MM.1S (cell line): ENCODE results near the gene LZTFL1.

Source experiments
- DNase-seq: peaks from one replicate; pipeline ENCODE4 v3.0.0-alpha.2; 2015
- H2AFZ ChIP-seq: fragments of 300-600 bp; sonication (generic); 2 replicates; pipeline ENCODE4 v1.6.0; 2016; ENCODE audit warnings: antibody characterized with exemption, low read length
- H3F3A ChIP-seq: fragments of 300-600 bp; sonication (generic); 2 replicates; pipeline ENCODE4 v1.6.1; 2016; ENCODE audit warnings: mild to moderate bottlenecking, antibody characterized with exemption, low read length, moderate library complexity, mixed read lengths; ENCODE audit not compliant: insufficient read depth
- H3K27ac ChIP-seq: fragments of 300-600 bp; sonication (generic); 2 replicates; pipeline ENCODE4 v1.5.1; 2016; ENCODE audit warnings: mild to moderate bottlenecking, low read length
- H3K27me3 ChIP-seq: fragments of 300-600 bp; sonication (generic); replicated peaks from 2 replicates; pipeline ENCODE4 v1.6.0; 2016; ENCODE audit warnings: low read length; ENCODE audit not compliant: insufficient read depth
- H3K36me3 ChIP-seq: fragments of 300-600 bp; sonication (generic); replicated peaks from 2 replicates; pipeline ENCODE4 v1.6.1; 2016; ENCODE audit warnings: mild to moderate bottlenecking, low read length, mixed read lengths; ENCODE audit not compliant: insufficient read depth
- H3K4me1 ChIP-seq: fragments of 300-600 bp; sonication (generic); 2 replicates; pipeline ENCODE4 v1.6.1; 2016; ENCODE audit warnings: low read length, mixed read lengths
- H3K4me2 ChIP-seq: fragments of 300-600 bp; sonication (generic); 2 replicates; pipeline ENCODE4 v1.6.0; 2016; ENCODE audit warnings: low read depth, low read length
- H3K4me3 ChIP-seq: fragments of 300-600 bp; sonication (generic); 2 replicates; pipeline ENCODE4 v1.5.1; 2016; ENCODE audit warnings: low read length, mixed read lengths
- H3K79me2 ChIP-seq: fragments of 300-600 bp; sonication (generic); 2 replicates; pipeline ENCODE4 v1.6.1; 2016; ENCODE audit warnings: mixed run types, low read length, mixed read lengths
- H3K9ac ChIP-seq: fragments of 300-600 bp; sonication (generic); 2 replicates; pipeline ENCODE4 v1.6.1; 2016; ENCODE audit warnings: low read length, mixed read lengths
- H3K9me2 ChIP-seq: fragments of 300-600 bp; sonication (generic); replicated peaks from 2 replicates; pipeline ENCODE4 v1.6.1; 2016; ENCODE audit warnings: mild to moderate bottlenecking, low read length, mixed read lengths; ENCODE audit not compliant: insufficient read depth
- H3K9me3 ChIP-seq: fragments of 300-600 bp; sonication (generic); replicated peaks from 2 replicates; pipeline ENCODE4 v1.6.1; 2016; ENCODE audit warnings: mild to moderate bottlenecking, low read length, mixed read lengths; ENCODE audit not compliant: insufficient read depth
- H4K20me1 ChIP-seq: fragments of 300-600 bp; sonication (generic); 2 replicates; pipeline ENCODE4 v1.6.1; 2016; ENCODE audit warnings: mild to moderate bottlenecking, low read length, moderate library complexity, mixed read lengths; ENCODE audit not compliant: insufficient read depth
- EZH2 ChIP-seq: fragments of 300-600 bp; sonication (generic); optimal IDR thresholded peaks from 2 replicates; pipeline ENCODE3; 2017; ENCODE audit warnings: low read depth, mild to moderate bottlenecking, antibody characterized with exemption, low read length, mixed read lengths
- EZH2phosphoT487 ChIP-seq: fragments of 300-600 bp; sonication (generic); IDR thresholded peaks from 2 replicates; pipeline ENCODE4 v1.6.1; 2018; ENCODE audit warnings: antibody characterized with exemption, low read length
- TF ChIP-seq, protein P1 (sequence below): fragments of 300-600 bp; sonication (generic); IDR thresholded peaks from 2 replicates; pipeline ENCODE4 v1.5.1; 2016; ENCODE audit warnings: antibody characterized with exemption, low read length, mixed read lengths

The LZTFL1 gene

DNA sequence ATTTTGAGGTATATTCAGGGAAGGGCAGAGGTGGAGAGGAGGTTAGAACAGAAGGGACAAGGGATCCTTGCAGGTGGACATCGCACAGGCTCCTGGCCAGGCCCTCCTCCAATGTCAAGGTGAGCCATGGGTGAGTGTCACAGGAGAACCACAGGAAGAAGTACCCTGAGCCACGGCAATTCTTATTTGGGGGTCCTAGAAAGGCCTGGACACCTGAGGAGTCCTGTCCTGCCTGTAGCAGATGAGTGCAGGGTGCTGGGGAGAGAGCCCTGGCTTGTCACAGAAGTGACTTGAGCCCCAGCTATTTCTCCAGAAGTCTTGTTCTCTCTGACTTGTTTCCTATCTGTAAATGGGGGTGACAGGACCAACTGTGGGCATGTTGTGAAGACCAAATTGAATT is 49.9 kb downstream of the LZTFL1 start:
- H3K9me3 ChIP-seq = no peaks in the 10 kb centered on the region
- H4K20me1 ChIP-seq = no peaks in the 10 kb centered on the region
- no peaks in the 10 kb centered on the region for H3K36me3 ChIP-seq
- H3K79me2 ChIP-seq = no peaks in the 10 kb centered on the region
- no peaks in the 10 kb centered on the region for H3F3A ChIP-seq
- H2AFZ ChIP-seq = no peak overlapping the region
- no peak overlapping the region for H3K9ac ChIP-seq
- TF ChIP-seq EZH2 (no peak), EZH2phosphoT487 (no peak)
- TF ChIP-seq, protein P1, sequence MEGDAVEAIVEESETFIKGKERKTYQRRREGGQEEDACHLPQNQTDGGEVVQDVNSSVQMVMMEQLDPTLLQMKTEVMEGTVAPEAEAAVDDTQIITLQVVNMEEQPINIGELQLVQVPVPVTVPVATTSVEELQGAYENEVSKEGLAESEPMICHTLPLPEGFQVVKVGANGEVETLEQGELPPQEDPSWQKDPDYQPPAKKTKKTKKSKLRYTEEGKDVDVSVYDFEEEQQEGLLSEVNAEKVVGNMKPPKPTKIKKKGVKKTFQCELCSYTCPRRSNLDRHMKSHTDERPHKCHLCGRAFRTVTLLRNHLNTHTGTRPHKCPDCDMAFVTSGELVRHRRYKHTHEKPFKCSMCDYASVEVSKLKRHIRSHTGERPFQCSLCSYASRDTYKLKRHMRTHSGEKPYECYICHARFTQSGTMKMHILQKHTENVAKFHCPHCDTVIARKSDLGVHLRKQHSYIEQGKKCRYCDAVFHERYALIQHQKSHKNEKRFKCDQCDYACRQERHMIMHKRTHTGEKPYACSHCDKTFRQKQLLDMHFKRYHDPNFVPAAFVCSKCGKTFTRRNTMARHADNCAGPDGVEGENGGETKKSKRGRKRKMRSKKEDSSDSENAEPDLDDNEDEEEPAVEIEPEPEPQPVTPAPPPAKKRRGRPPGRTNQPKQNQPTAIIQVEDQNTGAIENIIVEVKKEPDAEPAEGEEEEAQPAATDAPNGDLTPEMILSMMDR = no peak
- H3K4me3 ChIP-seq = no peak overlapping the region
- H3K27ac ChIP-seq = no peak overlapping the region
- no peak overlapping the region for H3K4me2 ChIP-seq
- H3K27me3 ChIP-seq = 0 out of 2 replicates have a peak, but pooled peaks cover 5% of the 10 kb centered on the region
- no peak for DNase-seq
- no peaks in the 10 kb centered on the region for H3K4me1 ChIP-seq
- H3K9me2 ChIP-seq = no peaks in the 10 kb centered on the region

DNA sequence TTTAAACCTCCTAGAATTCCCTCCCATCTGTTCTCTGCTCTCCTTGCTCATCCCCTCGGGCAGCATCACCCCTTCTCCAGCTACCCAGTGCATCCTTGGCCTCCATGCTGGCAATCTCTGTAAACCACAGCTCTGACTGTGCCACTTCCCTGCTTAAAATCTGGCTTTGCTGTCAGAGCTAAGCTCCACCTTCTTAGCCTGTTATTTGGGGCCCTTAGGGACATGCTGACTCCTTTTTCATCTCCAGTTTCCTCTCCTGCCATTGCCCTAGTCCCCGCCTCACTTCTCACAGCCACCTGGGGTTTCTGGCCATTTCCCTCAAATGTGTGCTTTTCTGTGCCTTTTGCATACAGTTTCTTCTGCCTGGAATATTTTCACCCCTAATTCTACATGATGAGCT is 51.3 kb downstream of the LZTFL1 start:
- Histone ChIP-seq H3K9ac (no peak overlapping the region), H3K79me2 (no peaks in the 10 kb centered on the region), H3K36me3 (no peaks in the 10 kb centered on the region), H4K20me1 (no peaks in the 10 kb centered on the region), H3F3A (no peaks in the 10 kb centered on the region), H3K27me3 (no peaks in the 10 kb centered on the region), H3K4me2 (no peak overlapping the region), H3K9me2 (no peaks in the 10 kb centered on the region), H3K4me3 (no peak overlapping the region), H2AFZ (no peak overlapping the region), H3K4me1 (no peaks in the 10 kb centered on the region), H3K27ac (no peak overlapping the region), H3K9me3 (no peaks in the 10 kb centered on the region)
- no peak for DNase-seq
- TF ChIP-seq, protein P1 = no peak
- no peak for TF ChIP-seq EZH2phosphoT487

DNA sequence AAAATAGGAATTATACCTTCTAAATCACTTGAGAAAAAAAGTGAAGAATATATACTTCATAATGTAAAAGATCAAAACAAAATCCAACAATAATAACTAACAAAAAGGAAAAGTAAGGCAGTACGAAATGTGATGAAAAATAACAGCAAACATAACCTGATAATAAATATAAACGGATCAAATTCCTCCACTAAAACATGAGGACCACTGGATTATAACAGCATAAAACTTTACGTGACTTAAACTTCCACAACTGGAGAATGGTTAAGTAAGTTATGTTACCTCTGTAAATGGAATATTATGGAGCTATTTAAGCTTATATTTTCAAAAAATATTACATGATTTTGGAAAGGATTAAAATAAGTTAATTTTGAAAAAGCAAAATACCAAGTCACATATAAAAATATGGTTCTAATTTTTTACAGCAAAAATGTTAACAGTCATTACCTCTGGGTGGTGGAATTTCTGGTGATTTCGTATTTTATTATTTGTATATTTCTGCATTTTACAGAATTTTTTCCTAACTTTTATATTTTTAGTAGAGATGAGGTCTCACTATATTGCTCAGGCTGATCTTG is 52.6 kb downstream of the LZTFL1 start:
- no peak for DNase-seq
- no peaks in the 10 kb centered on the region for H4K20me1 ChIP-seq
- no peaks in the 10 kb centered on the region for H3F3A ChIP-seq
- H3K36me3 ChIP-seq = no peaks in the 10 kb centered on the region
- no peaks in the 10 kb centered on the region for H3K9me2 ChIP-seq
- no peaks in the 10 kb centered on the region for H3K79me2 ChIP-seq
- no peak overlapping the region for H3K27ac ChIP-seq
- no peak overlapping the region for H3K4me2 ChIP-seq
- no peak overlapping the region for H3K9ac ChIP-seq
- TF ChIP-seq, protein P1 = no peak
- no peak for TF ChIP-seq EZH2
- TF ChIP-seq EZH2phosphoT487 = no peak
- H3K4me1 ChIP-seq = no peaks in the 10 kb centered on the region
- H3K27me3 ChIP-seq = no peaks in the 10 kb centered on the region
- no peaks in the 10 kb centered on the region; the same call in 1 of the 2 replicates for H3K9me3 ChIP-seq
- no peak overlapping the region for H2AFZ ChIP-seq
- no peak overlapping the region for H3K4me3 ChIP-seq
